WTC11 (cell line): ENCODE measurements around the gene IGF2BP3.

Experiments
- IRF2 ChIP-seq: sonication (generic); formaldehyde crosslinking; IDR thresholded peaks from 2 replicates; pipeline ENCODE4 v1.8.0; 2022; ENCODE audit warnings: low read depth, missing genetic modification reagents, borderline replicate concordance
- JUN ChIP-seq: sonication (generic); formaldehyde crosslinking; IDR thresholded peaks from 2 replicates; pipeline ENCODE4 v1.8.0; 2023; ENCODE audit warnings: mild to moderate bottlenecking, missing genetic modification reagents
- NFATC4 ChIP-seq: fragments of 250-450 bp; sonication (Bioruptor Pico); IDR thresholded peaks from 2 replicates; pipeline ENCODE4 v1.9.0; 2021; ENCODE audit warnings: mild to moderate bottlenecking
- NFE2L1 ChIP-seq: sonication (generic); formaldehyde crosslinking; IDR thresholded peaks from 2 replicates; pipeline ENCODE4 v1.8.1; 2023; ENCODE audit warnings: missing genetic modification reagents
- NR1H2 ChIP-seq: sonication (generic); formaldehyde crosslinking; IDR thresholded peaks from 2 replicates; pipeline ENCODE4 v1.9.0; 2021; ENCODE audit warnings: mild to moderate bottlenecking, moderate library complexity, missing genetic modification reagents
- NR2C2 ChIP-seq: sonication (generic); formaldehyde crosslinking; IDR thresholded peaks from 2 replicates; pipeline ENCODE4 v1.8.0; 2022; ENCODE audit warnings: mild to moderate bottlenecking, missing genetic modification reagents
- TEAD4 ChIP-seq: sonication (generic); formaldehyde crosslinking; IDR thresholded peaks from 2 replicates; pipeline ENCODE4 v1.8.0; 2022; ENCODE audit warnings: mild to moderate bottlenecking, missing genetic modification reagents
- ZNF396 ChIP-seq: fragments of 250-450 bp; sonication (Bioruptor Pico); IDR thresholded peaks from 2 replicates; pipeline ENCODE4 v1.8.0; 2021; ENCODE audit warnings: mild to moderate bottlenecking, moderate library complexity, borderline replicate concordance
- ZNF671 ChIP-seq: fragments of 250-450 bp; sonication (Bioruptor Pico); IDR thresholded peaks from 2 replicates; pipeline ENCODE4 v1.8.0; 2021; ENCODE audit warnings: mild to moderate bottlenecking
- TF ChIP-seq, protein P1 (sequence below): fragments of 200-600 bp; IDR thresholded peaks from 2 replicates; pipeline ENCODE4 v1.8.0; 2022; ENCODE audit warnings: antibody characterized with exemption
- TF ChIP-seq, protein P2 (sequence below): sonication (generic); formaldehyde crosslinking; IDR thresholded peaks from 2 replicates; pipeline ENCODE4 v1.8.0; 2022; ENCODE audit warnings: mild to moderate bottlenecking, missing genetic modification reagents
- TF ChIP-seq, protein P3 (sequence below): sonication (generic); formaldehyde crosslinking; conservative IDR thresholded peaks from 2 replicates; pipeline ENCODE4 v1.8.1; 2022; ENCODE audit warnings: mild to moderate bottlenecking, missing genetic modification reagents
- TF ChIP-seq, protein P4 (sequence below): sonication (generic); formaldehyde crosslinking; IDR thresholded peaks from 2 replicates; pipeline ENCODE4 v1.8.1; 2023; ENCODE audit warnings: mild to moderate bottlenecking, missing genetic modification reagents
- TF ChIP-seq, protein P5 (sequence below): fragments of 250-450 bp; sonication (Bioruptor Pico); IDR thresholded peaks from 2 replicates; pipeline ENCODE4 v1.8.0; 2021; ENCODE audit warnings: mild to moderate bottlenecking

DNA sequence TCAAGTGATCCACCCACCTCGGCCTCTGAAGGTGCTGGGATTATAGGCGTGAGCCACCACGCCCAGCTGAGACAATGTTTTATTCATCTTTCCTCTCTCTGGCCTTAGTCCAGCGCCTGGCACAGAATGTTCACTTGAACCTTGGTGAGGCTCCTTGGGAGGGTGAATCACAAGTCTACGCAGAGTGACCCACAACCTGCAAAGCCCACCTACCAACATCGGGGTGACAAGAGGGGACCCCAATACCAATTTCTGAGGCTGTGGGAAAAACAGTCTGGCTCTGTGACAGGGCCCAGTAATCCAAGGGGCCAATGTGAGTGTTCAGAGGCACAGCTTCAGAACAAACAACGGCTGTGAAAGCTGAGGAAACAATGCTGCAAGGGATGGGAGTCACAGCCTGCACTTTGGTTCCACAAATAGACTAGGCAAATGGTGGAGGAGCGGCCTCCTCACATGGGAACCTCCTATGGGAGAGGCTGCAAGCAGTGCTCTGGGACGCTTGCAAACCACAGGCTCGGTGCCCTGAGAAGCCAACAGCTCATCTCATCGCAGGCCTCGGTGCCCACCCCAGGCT lies 176.7 kb downstream of the IGF2BP3 start:
- TF ChIP-seq, protein P1, sequence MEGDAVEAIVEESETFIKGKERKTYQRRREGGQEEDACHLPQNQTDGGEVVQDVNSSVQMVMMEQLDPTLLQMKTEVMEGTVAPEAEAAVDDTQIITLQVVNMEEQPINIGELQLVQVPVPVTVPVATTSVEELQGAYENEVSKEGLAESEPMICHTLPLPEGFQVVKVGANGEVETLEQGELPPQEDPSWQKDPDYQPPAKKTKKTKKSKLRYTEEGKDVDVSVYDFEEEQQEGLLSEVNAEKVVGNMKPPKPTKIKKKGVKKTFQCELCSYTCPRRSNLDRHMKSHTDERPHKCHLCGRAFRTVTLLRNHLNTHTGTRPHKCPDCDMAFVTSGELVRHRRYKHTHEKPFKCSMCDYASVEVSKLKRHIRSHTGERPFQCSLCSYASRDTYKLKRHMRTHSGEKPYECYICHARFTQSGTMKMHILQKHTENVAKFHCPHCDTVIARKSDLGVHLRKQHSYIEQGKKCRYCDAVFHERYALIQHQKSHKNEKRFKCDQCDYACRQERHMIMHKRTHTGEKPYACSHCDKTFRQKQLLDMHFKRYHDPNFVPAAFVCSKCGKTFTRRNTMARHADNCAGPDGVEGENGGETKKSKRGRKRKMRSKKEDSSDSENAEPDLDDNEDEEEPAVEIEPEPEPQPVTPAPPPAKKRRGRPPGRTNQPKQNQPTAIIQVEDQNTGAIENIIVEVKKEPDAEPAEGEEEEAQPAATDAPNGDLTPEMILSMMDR = no peak
- TF ChIP-seq, protein P2, sequence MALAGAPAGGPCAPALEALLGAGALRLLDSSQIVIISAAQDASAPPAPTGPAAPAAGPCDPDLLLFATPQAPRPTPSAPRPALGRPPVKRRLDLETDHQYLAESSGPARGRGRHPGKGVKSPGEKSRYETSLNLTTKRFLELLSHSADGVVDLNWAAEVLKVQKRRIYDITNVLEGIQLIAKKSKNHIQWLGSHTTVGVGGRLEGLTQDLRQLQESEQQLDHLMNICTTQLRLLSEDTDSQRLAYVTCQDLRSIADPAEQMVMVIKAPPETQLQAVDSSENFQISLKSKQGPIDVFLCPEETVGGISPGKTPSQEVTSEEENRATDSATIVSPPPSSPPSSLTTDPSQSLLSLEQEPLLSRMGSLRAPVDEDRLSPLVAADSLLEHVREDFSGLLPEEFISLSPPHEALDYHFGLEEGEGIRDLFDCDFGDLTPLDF = no peak
- TF ChIP-seq TEAD4 (CRISPR knock-in tag) (no peak), ZNF396 (CRISPR knock-in tag) (no peak), JUN (CRISPR knock-in tag) (no peak), NFE2L1 (CRISPR knock-in tag) (no peak), NR2C2 (CRISPR knock-in tag) (no peak), IRF2 (CRISPR knock-in tag) (no peak), NR1H2 (no peak), ZNF671 (CRISPR knock-in tag) (no peak), NFATC4 (CRISPR knock-in tag) (no peak)
- TF ChIP-seq, protein P3, sequence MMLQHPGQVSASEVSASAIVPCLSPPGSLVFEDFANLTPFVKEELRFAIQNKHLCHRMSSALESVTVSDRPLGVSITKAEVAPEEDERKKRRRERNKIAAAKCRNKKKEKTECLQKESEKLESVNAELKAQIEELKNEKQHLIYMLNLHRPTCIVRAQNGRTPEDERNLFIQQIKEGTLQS (CRISPR knock-in tag) = no peak
- TF ChIP-seq, protein P4, sequence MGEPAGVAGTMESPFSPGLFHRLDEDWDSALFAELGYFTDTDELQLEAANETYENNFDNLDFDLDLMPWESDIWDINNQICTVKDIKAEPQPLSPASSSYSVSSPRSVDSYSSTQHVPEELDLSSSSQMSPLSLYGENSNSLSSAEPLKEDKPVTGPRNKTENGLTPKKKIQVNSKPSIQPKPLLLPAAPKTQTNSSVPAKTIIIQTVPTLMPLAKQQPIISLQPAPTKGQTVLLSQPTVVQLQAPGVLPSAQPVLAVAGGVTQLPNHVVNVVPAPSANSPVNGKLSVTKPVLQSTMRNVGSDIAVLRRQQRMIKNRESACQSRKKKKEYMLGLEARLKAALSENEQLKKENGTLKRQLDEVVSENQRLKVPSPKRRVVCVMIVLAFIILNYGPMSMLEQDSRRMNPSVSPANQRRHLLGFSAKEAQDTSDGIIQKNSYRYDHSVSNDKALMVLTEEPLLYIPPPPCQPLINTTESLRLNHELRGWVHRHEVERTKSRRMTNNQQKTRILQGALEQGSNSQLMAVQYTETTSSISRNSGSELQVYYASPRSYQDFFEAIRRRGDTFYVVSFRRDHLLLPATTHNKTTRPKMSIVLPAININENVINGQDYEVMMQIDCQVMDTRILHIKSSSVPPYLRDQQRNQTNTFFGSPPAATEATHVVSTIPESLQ (CRISPR knock-in tag) = no peak
- TF ChIP-seq, protein P5, sequence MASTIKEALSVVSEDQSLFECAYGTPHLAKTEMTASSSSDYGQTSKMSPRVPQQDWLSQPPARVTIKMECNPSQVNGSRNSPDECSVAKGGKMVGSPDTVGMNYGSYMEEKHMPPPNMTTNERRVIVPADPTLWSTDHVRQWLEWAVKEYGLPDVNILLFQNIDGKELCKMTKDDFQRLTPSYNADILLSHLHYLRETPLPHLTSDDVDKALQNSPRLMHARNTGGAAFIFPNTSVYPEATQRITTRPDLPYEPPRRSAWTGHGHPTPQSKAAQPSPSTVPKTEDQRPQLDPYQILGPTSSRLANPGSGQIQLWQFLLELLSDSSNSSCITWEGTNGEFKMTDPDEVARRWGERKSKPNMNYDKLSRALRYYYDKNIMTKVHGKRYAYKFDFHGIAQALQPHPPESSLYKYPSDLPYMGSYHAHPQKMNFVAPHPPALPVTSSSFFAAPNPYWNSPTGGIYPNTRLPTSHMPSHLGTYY (CRISPR knock-in tag) = no peak
